ENCODE measurements around the gene CCT8L2. TPM values are rescaled to one million over a fixed set of nuclear protein-coding genes. Genes with fewer than 3 reads are reported as not detected.
"Not testable (repeated sequence)": the region's sequence is repeated elsewhere in the genome, so short reads cannot be mapped to it uniquely, and the experiment has no call there.

The CCT8L2 gene
- total RNA-seq, 1 donor from 2014 or later, result not detected

DNA sequence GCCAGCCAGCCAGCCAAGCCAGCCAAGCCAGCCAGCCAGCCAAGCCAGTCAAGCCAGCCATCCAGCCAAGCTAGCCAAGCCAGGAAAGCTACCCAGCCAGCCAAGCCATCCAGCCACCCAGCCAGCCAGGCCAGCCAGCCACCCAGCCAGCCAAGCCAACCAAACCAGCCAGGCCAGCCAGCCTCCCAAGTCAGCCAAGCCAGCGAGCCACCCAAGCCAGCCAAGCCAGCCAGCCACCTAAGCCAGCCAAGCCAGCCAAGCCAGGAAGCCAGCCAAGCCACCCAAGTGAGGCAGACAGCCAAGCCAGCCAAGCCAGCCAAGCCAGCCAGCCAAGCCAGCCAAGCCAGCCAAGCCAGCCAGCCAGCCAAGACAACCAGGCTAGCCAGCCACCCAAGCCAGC is 32.6 kb downstream of the CCT8L2 start:
- not testable (repeated sequence) for DNase-seq (ENCODE audit: low read depth in 2 of 2)

- no peak for DNase-seq (ENCODE audit: low read depth in 2 of 2)
Observed at GRCh38 chr22:16559056-16559955, 33.3 kb downstream of the CCT8L2 start.

DNA sequence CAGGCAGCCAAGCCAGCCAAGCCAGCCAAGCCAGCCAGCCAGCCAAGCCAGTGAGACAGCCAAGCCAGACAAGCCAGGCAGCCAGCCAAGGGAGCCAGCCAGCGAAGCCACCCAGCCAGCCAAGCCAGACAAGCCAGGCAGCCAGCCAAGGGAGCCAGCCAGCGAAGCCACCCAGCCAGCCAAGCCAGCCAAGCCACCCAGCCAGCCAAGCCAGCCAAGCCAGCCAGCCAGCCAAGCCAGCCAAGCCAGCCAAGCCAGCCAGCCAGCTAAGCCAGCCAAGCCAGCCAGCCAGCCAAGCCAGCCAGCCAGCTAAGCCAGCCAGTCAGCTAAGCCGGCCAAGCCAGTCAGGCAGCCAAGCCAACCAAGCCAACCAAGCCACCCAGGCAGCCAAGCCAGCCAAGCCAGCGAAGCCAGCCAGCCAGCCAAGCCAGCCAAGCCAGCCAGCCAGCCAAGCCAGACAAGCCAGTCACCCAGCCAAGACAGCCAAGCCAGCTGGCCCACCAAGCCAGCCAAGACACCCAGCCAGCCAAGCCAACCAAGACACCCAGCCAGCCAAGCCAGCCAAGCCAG is 34.1 kb downstream of the CCT8L2 start:
- DNase-seq (ENCODE audit: low read depth in 2 of 2), result not testable (repeated sequence)

GRCh38 chr22:16557511-16557910 is 35.1 kb downstream of the CCT8L2 start:
- DNase-seq (ENCODE audit: low read depth in 2 of 2), result not testable (repeated sequence)

DNA sequence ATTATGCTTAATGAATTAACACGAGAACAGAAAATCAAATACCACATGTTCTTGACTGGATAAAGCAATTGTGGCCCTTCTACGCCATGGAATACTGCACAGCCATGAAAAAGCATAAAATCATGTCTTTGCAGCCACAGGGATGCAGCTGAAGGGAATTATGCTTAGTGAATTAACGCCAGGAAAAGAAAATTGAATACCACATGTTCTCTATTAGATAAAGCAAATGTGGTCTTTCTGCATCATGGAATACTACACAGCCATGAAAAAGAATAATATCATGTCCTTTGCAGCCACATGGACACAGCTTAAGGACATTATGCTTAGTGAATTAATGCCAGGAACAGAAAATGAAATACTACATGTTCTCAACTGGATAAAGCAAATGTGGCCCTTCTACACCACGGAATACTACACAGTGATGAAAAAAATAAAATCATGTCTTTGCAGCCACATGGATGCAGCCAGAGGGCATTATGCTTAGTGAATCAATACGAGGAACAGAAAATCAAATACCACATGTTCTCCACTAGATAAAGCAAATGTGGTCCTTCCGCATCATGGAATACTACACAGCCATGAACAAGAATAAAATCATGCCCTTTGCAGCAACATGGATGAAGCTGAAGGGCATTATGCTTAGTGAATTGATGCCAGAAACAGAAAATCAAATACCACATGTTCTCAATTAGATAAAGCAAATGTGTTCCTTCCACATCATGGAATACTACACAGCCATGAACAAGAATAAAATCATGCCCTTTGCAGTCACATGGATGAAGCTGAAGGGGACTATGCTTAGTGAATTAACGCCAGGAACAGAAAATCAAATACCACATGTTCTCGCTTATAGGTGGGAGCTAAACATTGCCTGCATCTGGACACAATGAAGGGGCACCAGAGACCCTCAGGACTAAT is 37.3 kb downstream of the CCT8L2 start:
- DNase-seq (ENCODE audit: low read depth in 2 of 2), result not testable (repeated sequence)

DNA sequence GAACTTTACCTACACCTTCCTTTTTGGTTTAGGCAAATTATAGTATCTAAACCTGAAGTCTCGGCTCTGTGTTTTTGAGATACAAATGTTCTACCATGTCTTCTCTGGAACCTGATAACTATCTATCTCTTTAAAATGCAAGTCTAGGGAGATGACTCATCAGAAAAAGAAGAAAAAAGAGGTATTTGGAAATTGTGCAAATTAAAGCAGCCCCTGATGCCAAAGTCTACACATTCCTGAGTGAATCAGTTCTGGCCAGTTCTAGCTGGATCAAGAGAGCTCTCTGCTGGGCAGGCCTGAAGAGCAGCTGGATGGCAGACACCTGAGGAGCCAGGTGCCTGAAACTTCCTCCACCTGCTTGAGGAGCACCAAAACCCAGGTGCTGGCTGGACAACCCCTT is 49.3 kb downstream of the CCT8L2 start:
- DNase-seq (ENCODE audit: low read depth in 2 of 2), result not testable (repeated sequence)

Other genes starting within 250 kb of the CCT8L2 start
- gene XKR3, start 232.6 kb upstream of the CCT8L2 start, total RNA-seq, result not detected in 2 replicates

Measured in dermis microvascular lymphatic vessel endothelial cell (primary cell).